ENCODE results near the gene WIPF3. TPM values are rescaled to one million over a fixed set of nuclear protein-coding genes. Genes with fewer than 3 reads are reported as not detected.

WIPF3 gene
- total and polyA plus RNA-seq, 2 of the 4 experiments (the other 2 are of a cell fraction), result not detected

DNA sequence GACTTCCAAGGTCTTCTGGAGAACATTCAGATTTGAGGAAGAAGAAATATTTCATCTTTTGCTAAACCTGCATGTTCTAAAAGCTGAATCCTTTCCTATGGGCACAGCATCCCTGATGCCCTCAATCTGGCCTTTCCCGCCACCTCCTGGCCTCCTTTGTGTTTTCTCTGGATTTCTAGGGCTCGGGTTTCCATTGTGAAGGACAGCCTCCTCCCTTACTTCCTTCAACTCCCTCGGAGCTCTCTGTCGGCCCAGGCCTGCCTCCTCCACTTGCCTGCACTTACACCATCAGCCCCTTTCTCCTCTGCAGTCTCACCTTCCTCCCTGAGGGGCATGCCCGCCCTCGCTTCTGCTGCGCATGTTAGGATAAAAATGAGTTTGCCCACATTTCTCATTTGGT, 75.4 kb downstream of the WIPF3 start:
- ChIA-PET CTCF (no interaction called here), POLR2A (ENCODE audit: unreplicated experiment) (no interaction called here)
- Histone ChIP-seq H3K4me1 (ENCODE audit: control insufficient read depth, insufficient read depth, low read length) (no peaks in the 10 kb centered on the region), H3K4me2 (ENCODE audit: low read depth, low read length) (no peak overlapping the region), H2AFZ (replicated peaks; ENCODE audit: low read length, poor library complexity) (no peak overlapping the region), H4K5ac (ENCODE audit: low read depth, low read length) (no peak overlapping the region), H4K20me1 (ENCODE audit: insufficient read depth, low read length) (no peaks in the 10 kb centered on the region), H3K14ac (replicated peaks; ENCODE audit: low read depth, low read length) (no peak overlapping the region), H3K27ac (ENCODE audit: insufficient read depth, low read length) (no peak overlapping the region), H3K23ac (ENCODE audit: low read depth, low read length) (no peak overlapping the region), H3K9me3 (ENCODE audit: control insufficient read depth, insufficient read depth, low read length) (no peaks in the 10 kb centered on the region), H3K4ac (ENCODE audit: low read depth, low read length) (no peak overlapping the region), H3K79me1 (ENCODE audit: low read depth in 1 of 2, low read length in 2 of 2) (no peaks in the 10 kb centered on the region), H2AK9ac (replicated peaks; ENCODE audit: low read depth, low read length, poor library complexity) (no peak overlapping the region), H3K18ac (ENCODE audit: low read depth, low read length) (no peak overlapping the region), H2AK5ac (ENCODE audit: low read depth, low read length) (no peak overlapping the region), H2BK5ac (ENCODE audit: low read depth, low read length, poor library complexity, severe bottlenecking) (no peak overlapping the region), H3K36me3 (ENCODE audit: control insufficient read depth, insufficient read depth, low read length) (no peaks in the 10 kb centered on the region), H3K9me1 (ENCODE audit: insufficient read depth, low read length) (no peaks in the 10 kb centered on the region), H2BK15ac (ENCODE audit: low read depth, low read length) (no peak overlapping the region), H2BK20ac (ENCODE audit: low read depth, low read length) (no peak overlapping the region), H3K56ac (ENCODE audit: extremely low read depth, insufficient read depth, low read length) (no peak overlapping the region), H4K8ac (ENCODE audit: low read depth in 2 of 2, low read length in 2 of 2) (no peak overlapping the region), H2BK120ac (ENCODE audit: low read depth, low read length) (no peak overlapping the region), H3K4me3 (ENCODE audit: insufficient read depth, low read depth, low read length) (no peak overlapping the region), H3K27me3 (ENCODE audit: control insufficient read depth, insufficient read depth, low read length) (peaks cover 22% of the 10 kb centered on the region), H4K91ac (ENCODE audit: insufficient read depth, low read depth, low read length) (no peak overlapping the region), H3K9ac (ENCODE audit: low read depth, low read length) (no peak overlapping the region)
- TF ChIP-seq POLR2A (IDR thresholded peaks at IDR 0.05; ENCODE audit: low read depth, low read length), result no peak
- TF ChIP-seq FOS (IDR thresholded peaks at IDR 0.05; ENCODE audit: low read depth, low read length), result no peak
- DNase-seq, result no peak
- WGBS, 2 experiments (ENCODE audit: extremely low coverage in 2 of 2, insufficient read length in 1 of 2), result 45% methylated on average over 2 of the region's 7 CpGs; no CpG with 5 or more reads in 1 of the 2 experiments
- BruUV-seq (replicated peaks), result no TSS peak
- no peak for ATAC-seq (ENCODE audit: low read depth)
- in situ Hi-C loops (cut with MboI; ENCODE audit: low sequenced_read_pairs) (no loop called here), intact Hi-C loops (cut with micrococcal nuclease) (no loop called here), dilution Hi-C loops (cut with HindIII; ENCODE audit: low sequenced_read_pairs, unreplicated experiment) (no loop called here)

Measured in IMR-90 (cell line).